Measurements from ENCODE around the gene ZIC1. TPM values are rescaled to one million over a fixed set of nuclear protein-coding genes. Genes with fewer than 3 reads are reported as not detected.

The ZIC1 gene
- total RNA-seq, 2 experiments from 2014 or later = not detected

DNA sequence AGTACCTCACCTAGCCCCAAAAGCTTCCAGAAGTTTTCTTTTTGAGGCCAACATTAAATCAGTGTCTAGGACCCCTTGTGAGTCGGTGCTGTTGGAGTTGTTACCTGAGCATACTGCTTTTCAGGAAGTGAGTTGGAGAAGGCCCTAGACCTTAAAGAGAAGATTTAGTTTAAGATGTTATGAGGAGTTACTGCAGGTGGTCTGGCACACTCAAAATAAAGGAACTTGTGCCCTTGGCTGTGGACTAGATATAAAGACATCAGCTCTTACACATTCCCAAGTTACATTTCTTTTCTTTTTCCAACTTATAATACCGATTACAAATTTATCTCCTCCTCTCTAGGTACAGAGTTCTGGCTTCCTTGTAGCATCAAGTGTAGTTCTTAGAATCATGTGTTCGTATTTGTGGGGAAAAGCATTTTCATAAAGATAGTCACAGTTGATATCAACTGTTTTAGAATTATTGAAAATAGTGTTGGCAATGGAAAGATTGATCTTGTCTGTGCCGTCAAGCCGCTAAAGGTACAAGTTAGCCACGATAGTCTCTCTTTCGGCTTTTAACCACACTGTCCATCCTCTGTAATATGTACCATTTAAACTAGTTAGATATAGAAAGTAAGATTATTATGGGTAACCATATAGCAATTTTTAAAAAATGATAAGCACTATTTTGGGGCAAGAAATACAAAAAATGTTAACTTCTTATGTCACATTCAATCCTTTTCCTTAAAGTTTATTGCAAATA, 8.6 kb downstream of the ZIC1 start:
- Mint-ChIP-seq H3K36me3 (ENCODE audit: low read depth) (peaks cover 9% of the 10 kb centered on the region), H3K27me3 (ENCODE audit: low read depth) (peaks cover 81% of the 10 kb centered on the region), H3K4me3 (no peak overlapping the region), H3K9me3 (peaks cover 4% of the 10 kb centered on the region), H3K27ac (no peak overlapping the region), H3K4me1 (ENCODE audit: low read depth) (peaks cover 13% of the 10 kb centered on the region)
- intact Hi-C loops (cut with micrococcal nuclease) = no loop called here
- CTCF ChIA-PET = no interaction called here
- DNase-seq = no peak

DNA sequence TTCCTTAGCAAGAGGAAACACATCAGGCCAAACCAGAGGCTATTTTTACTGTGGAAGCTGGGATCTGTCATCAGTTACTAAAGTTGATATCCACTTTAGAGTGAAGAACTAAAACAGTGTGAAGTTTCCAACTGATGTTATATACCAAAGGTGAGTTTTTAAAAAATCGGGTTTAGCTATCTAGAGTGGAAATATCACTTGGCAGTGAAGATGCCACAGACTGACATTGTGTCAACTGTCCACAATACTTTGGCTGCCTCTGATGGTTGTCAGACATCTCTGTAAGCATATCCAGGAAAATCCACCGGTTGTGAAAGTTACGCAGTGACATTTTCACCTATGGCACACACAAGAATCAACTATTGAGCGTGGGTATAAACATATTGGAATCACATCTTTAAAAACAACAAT, 9.2 kb downstream of the ZIC1 start:
- H3K4me1 Mint-ChIP-seq (ENCODE audit: low read depth) = peaks cover 8% of the 10 kb centered on the region
- no peak overlapping the region for H3K27ac Mint-ChIP-seq
- H3K27me3 Mint-ChIP-seq (ENCODE audit: low read depth) = peaks cover 82% of the 10 kb centered on the region
- DNase-seq = no peak
- peaks cover 3% of the 10 kb centered on the region for H3K9me3 Mint-ChIP-seq
- peaks cover 7% of the 10 kb centered on the region for H3K36me3 Mint-ChIP-seq (ENCODE audit: low read depth)
- CTCF ChIA-PET = no interaction called here
- no peak overlapping the region for H3K4me3 Mint-ChIP-seq
- intact Hi-C loops (cut with micrococcal nuclease) = no loop called here

DNA sequence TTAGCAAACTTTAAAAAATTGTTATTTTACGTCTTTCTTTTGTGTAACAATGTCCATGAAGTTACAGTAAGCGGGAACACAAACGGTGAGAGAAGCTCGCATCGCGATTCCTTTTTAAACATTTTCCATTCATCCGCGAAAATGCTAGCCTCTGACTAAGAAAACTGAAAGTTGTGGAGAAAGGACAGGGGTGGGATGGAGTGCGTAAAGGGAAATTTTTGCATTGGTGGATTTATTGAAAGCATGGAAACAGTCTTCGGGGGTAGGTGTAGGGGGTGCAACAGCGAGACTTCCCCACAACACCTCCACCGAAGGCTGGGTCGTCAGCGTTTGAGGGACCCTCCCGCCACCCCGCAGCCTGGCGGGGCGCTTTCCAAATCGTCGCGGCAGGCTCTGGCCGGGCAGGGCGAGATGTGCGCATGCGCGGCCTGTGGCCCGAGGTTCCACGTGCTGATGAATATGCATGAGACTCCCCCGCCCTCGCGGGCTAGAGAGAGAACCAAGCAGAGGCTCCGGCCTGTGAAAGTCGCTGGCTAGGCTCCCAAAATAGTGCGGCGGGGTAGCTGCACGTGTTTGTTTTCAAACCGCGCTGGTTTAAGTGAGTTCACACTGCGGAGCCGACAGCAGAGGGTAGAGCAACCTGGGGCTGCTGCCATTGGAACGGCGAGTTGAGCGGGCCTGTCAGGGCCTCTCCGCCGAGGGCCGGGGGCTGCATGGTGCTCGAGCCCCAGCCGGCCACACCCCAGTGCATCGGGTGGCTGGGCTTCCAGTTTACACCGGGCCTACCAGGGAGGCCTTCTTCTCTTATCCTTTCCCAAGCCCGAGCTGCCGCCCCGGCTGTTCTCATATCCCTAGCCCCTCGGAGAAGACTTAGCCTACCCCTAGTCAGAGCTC, 9.9 kb downstream of the ZIC1 start:
- intact Hi-C loops (cut with micrococcal nuclease) = no loop called here
- Mint-ChIP-seq H3K9me3 (peaks cover 3% of the 10 kb centered on the region), H3K4me3 (no peak overlapping the region), H3K27me3 (ENCODE audit: low read depth) (peaks cover 85% of the 10 kb centered on the region), H3K27ac (no peak overlapping the region), H3K4me1 (ENCODE audit: low read depth) (peaks cover 5% of the 10 kb centered on the region), H3K36me3 (ENCODE audit: low read depth) (peaks cover 5% of the 10 kb centered on the region)
- CTCF ChIA-PET = no interaction called here
- no peak for DNase-seq

DNA sequence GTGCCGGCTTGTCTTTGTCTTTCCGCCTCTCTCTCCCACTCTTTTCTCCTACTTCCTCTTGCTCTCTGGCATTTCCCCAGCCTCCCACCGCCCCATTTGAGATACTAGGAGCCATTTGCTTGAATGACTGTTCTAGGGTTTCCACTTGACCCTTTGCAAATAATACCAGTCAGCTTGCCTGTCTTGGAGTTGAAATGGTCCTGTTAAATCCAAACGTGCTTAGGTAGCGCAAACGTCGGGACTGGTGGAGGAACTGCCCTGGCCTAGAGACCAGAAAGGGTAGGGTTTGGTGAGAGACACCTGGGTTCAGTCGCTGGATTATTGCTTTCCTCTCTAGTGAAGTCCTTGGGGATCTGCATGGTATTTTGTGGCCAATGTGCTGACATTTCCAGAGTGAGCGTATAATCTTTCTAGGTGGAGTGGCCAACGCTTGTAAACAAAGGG, 10.6 kb downstream of the ZIC1 start:
- peaks cover 82% of the 10 kb centered on the region for H3K27me3 Mint-ChIP-seq (ENCODE audit: low read depth)
- H3K9me3 Mint-ChIP-seq = peaks cover 3% of the 10 kb centered on the region
- peaks cover 5% of the 10 kb centered on the region for H3K4me1 Mint-ChIP-seq (ENCODE audit: low read depth)
- H3K27ac Mint-ChIP-seq = no peak overlapping the region
- intact Hi-C loops (cut with micrococcal nuclease) = no loop called here
- CTCF ChIA-PET = no interaction called here
- H3K36me3 Mint-ChIP-seq (ENCODE audit: low read depth) = peaks cover 5% of the 10 kb centered on the region
- DNase-seq = no peak
- no peak overlapping the region for H3K4me3 Mint-ChIP-seq

DNA sequence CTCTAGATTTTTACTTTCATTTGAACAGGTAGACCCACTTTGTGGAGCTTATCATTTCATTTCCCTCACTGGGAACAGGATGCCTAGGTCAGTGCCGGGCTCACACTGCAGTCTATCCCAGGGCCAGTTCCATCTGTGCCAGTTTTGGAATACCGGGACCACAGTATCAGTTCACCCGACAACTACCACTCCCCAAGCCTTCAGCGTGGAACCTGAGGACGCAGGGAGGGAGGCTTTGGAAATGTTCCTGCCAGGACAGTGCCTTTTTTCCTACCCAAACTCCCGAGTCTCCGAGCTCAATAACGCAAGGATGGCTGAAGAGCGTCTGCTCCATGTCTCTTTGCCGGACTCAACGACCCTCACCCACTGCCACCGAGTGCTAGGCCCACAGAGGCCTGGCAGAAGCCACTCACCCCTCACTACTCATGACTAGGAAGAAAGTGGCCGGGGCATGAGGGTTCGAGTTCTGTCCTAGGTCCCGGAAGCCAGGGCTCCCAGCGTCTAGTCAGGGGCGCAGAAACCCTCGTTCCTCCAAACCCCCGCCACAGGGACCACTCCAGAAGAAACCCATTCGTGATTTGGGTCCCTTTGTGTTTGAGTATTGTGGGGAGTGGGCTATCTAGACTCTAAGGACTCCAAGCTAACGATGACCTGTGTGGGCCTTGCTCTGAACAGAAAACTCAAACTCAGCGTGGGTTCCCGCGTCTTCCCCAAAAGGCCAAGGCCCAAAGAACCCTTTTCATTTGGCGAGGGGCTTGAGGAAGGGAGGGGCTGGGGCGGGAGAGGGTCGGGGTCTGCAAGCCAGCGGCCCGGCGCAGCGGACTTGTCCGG, 11.4 kb downstream of the ZIC1 start:
- Mint-ChIP-seq H3K36me3 (ENCODE audit: low read depth) (peaks cover 5% of the 10 kb centered on the region), H3K4me1 (ENCODE audit: low read depth) (peaks cover 5% of the 10 kb centered on the region), H3K9me3 (peaks cover 3% of the 10 kb centered on the region), H3K4me3 (no peak overlapping the region), H3K27ac (no peak overlapping the region), H3K27me3 (ENCODE audit: low read depth) (peaks cover 82% of the 10 kb centered on the region)
- intact Hi-C loops (cut with micrococcal nuclease) = no loop called here
- CTCF ChIA-PET = no interaction called here
- no peak for DNase-seq

DNA sequence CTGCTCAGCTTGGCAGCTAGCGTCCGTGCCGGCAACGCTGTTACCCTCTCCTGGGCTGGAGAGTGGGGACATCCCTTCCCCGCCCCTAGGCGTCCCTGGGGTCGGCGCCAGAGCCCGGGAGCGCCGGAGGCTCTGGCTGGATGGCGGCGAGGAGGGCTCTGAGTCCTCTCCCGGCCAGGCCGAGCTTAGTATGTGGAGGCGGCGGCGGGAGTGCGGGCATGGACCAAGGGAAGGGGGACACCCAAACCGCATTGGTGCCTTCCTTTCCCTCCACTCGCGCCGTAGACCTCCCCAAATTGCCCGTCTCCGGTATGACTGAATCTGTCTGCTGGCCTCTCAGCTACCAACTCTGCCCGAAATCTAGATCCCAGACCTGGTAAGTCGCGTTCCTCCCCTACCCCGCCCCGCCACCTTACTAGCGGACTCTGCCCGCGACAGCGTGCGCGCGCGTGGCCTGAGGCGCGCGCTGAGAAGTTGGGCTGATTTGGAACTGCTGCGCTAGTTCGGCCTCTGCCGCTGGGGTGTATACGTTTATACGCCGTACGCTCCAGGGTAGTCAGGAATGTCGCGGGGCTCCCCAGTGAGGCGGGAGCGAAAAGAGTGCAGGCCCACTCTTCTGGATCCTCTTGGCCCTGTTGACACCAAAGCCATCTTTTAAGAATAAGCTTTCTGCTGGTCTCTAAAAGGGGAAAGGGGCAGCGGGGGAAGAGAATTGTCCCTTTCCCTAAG, 12.2 kb downstream of the ZIC1 start:
- DNase-seq = no peak
- peaks cover 75% of the 10 kb centered on the region for H3K27me3 Mint-ChIP-seq (ENCODE audit: low read depth)
- H3K4me1 Mint-ChIP-seq (ENCODE audit: low read depth) = peaks cover 5% of the 10 kb centered on the region
- H3K27ac Mint-ChIP-seq = no peak overlapping the region
- H3K4me3 Mint-ChIP-seq = no peak overlapping the region
- peaks cover 3% of the 10 kb centered on the region for H3K9me3 Mint-ChIP-seq
- intact Hi-C loops (cut with micrococcal nuclease) = no loop called here
- peaks cover 5% of the 10 kb centered on the region for H3K36me3 Mint-ChIP-seq (ENCODE audit: low read depth)
- CTCF ChIA-PET = interaction anchor here (0.6 kb wide), 1 partner anchor 38 kb away, joined by 3 read pairs; no protein-coding TSS in a partner anchor

DNA sequence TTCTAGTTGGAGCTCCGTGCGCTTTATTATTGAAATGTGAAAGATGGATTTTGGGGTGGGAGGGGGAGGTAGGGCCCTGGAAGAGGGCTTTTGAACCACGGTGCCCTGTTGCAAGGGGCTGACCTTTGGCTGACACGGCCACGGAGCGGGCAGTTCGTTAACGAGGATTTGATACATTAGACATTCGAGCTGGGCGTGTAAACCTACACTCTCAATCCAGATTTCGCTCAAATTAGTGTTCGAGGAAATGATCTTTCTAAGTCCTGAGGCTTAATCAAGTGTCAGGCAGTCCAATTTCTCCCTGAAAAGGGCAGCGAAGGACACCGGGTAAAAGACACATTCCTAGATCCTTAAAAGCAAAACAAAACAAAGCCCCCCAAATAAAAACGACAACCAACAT, 13.0 kb downstream of the ZIC1 start:
- CTCF ChIA-PET = interaction anchor here (0.6 kb wide), 1 partner anchor 38 kb away, joined by 3 read pairs; no protein-coding TSS in a partner anchor
- intact Hi-C loops (cut with micrococcal nuclease) = no loop called here
- Mint-ChIP-seq H3K36me3 (ENCODE audit: low read depth) (peaks cover 5% of the 10 kb centered on the region), H3K4me1 (ENCODE audit: low read depth) (peaks cover 5% of the 10 kb centered on the region), H3K27ac (no peak overlapping the region), H3K9me3 (peaks cover 3% of the 10 kb centered on the region), H3K4me3 (no peak overlapping the region), H3K27me3 (ENCODE audit: low read depth) (peaks cover 71% of the 10 kb centered on the region)
- no peak for DNase-seq

DNA sequence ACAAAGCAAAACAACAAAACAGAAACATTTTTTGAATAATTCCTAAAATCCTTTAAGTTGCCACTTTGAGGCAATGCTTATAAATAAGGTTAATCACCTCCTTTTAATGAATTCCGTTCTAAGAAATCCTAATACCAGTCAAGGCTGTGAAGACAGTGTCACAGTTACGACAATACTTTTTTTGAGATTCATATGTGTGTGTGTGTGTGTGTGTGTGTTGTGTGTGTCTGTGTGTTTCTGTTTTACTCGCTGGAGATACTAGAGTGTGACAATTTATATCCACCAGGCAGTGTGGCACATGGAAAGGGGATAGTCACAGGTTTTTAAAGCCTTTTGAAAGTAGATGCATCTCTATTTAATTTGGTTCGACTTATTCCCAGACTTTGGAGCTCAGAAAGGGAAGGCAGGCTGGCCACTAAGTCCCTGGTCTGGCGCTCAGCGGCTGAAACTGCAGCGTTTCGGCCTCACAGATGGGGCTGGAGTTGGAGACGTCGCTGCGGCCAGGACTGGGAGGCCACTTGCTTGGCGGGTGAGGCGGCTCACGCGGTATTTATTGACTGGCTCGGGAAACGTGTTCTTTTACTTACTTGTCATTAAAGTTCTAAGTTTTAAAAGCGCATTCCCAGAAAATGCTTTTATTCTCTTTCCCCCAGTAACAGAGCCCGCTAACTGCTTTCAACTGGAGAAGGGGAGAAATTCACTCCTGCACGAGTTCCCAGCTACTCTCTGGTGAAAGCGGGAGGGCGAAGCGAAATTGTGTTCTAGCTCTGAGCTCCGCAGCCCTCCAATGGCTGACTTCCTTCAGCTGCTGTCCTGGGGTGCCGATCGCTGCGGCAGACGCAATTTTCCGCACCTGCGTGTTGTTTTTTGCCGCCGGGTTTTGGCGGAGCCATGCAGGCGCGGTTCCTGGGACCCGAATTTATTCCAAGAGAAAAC, 13.7 kb downstream of the ZIC1 start:
- peaks cover 3% of the 10 kb centered on the region for H3K9me3 Mint-ChIP-seq
- intact Hi-C loops (cut with micrococcal nuclease) = no loop called here

DNA sequence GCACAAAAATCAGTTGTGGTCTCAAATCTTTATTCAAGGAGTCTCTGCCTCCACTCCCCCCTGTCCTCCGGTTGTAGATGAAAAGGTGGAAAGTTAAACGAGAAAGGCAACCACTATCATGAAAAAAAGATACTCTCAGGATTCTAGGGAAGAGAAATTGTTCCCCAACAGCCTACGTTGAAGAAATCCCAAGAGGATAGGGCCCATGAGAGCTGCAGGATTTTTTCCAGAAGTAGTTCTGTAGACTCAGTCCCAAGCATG, 14.3 kb downstream of the ZIC1 start:
- H3K4me3 Mint-ChIP-seq = no peak overlapping the region
- H3K36me3 Mint-ChIP-seq (ENCODE audit: low read depth) = peaks cover 5% of the 10 kb centered on the region

More for the DNA sequence above, 13.7 kb downstream of the ZIC1 start:
- DNase-seq = no peak
- peaks cover 5% of the 10 kb centered on the region for H3K4me1 Mint-ChIP-seq (ENCODE audit: low read depth)
- CTCF ChIA-PET = no interaction called here
- no peak overlapping the region for H3K4me3 Mint-ChIP-seq
- no peak overlapping the region for H3K27ac Mint-ChIP-seq
- peaks cover 5% of the 10 kb centered on the region for H3K36me3 Mint-ChIP-seq (ENCODE audit: low read depth)
- H3K27me3 Mint-ChIP-seq (ENCODE audit: low read depth) = peaks cover 67% of the 10 kb centered on the region

DNA sequence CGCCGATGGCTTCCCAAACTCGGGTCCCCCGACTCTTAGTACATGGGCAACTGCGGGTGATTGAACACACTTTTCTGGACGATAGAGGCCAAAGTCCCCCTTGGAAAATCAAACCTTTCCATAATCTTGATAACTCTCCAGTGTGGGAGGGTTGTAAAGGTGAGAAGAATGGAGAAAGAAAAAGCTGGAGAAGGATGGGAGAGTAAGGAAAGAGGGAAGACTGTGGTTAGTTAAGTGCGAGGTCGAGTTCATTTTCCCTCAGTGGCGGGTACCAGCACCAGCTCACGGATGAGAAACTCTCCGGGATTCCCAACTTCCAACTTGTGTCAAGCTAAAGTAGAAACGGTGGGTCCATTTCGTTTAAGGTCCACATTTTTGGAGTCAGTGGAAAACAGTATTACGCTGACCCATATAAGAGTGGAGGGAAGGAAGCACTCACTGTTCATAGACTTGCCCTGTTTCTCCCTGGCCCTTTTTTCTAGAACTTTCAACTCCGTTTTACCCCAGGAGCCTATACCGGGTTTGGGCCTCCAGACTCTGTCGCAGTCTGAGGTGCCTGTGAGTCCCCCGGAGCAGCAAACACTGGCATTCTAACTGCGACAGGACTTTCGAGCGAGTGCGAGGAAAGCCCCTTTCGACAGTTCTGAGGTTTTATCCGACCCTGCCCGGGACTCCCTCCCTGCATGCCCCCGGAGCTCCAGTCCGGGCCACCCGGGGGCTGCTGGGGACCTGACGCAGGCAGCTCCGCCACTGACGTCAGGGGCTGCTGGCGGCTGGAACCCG, 14.8 kb downstream of the ZIC1 start:
- intact Hi-C loops (cut with micrococcal nuclease) = no loop called here
- H3K27ac Mint-ChIP-seq = no peak overlapping the region
- H3K4me1 Mint-ChIP-seq (ENCODE audit: low read depth) = peaks cover 5% of the 10 kb centered on the region
- CTCF ChIA-PET = no interaction called here
- DNase-seq = no peak
- H3K27me3 Mint-ChIP-seq (ENCODE audit: low read depth) = peaks cover 57% of the 10 kb centered on the region
- H3K36me3 Mint-ChIP-seq (ENCODE audit: low read depth) = peaks cover 5% of the 10 kb centered on the region
- H3K4me3 Mint-ChIP-seq = no peak overlapping the region
- H3K9me3 Mint-ChIP-seq = peaks cover 2% of the 10 kb centered on the region

More for the DNA sequence above, 14.3 kb downstream of the ZIC1 start:
- Mint-ChIP-seq H3K27me3 (ENCODE audit: low read depth) (peaks cover 61% of the 10 kb centered on the region), H3K27ac (no peak overlapping the region), H3K9me3 (peaks cover 3% of the 10 kb centered on the region), H3K4me1 (ENCODE audit: low read depth) (peaks cover 5% of the 10 kb centered on the region)
- intact Hi-C loops (cut with micrococcal nuclease) = no loop called here
- no peak for DNase-seq
- CTCF ChIA-PET = no interaction called here

Measured in activated naive CD4-positive, alpha-beta T cell treated with anti-CD3 and anti-CD28 coated beads for 36 hours (primary cell).